K562 (cell line): ENCODE measurements around the gene REC8. TPM values are rescaled to one million over a fixed set of nuclear protein-coding genes. Genes with fewer than 3 reads are reported as not detected.
A peak's percentile ranks its signal among the peaks of the same experiment; 100 is the strongest.

ENCODE experiments used
- ARID2 ChIP-seq: fragments of 450-650 bp; IDR thresholded peaks from 2 replicates; pipeline ENCODE4 v1.6.1; 2017; ENCODE audit warnings: antibody characterized with exemption, mild to moderate bottlenecking
- ATF7 ChIP-seq: fragments of 450-650 bp; IDR thresholded peaks from 2 replicates; pipeline ENCODE4 v1.7.1; 2014; ENCODE audit warnings: mild to moderate bottlenecking, moderate library complexity
- GTF2E2 ChIP-seq: fragments of 200-800 bp; sonication (Bioruptor generic); IDR thresholded peaks from 2 replicates; pipeline ENCODE4 v1.6.1; 2016; ENCODE audit warnings: missing genetic modification characterization, missing compliant biosample characterization
- HDAC6 ChIP-seq: IDR thresholded peaks from 2 replicates; pipeline ENCODE4 v1.6.1; 2012; ENCODE audit warnings: low read depth, mild to moderate bottlenecking, control low read depth, inconsistent platforms, low read length, moderate library complexity
- HDGF ChIP-seq: fragments of 450-650 bp; IDR thresholded peaks from 2 replicates; pipeline ENCODE4 v1.6.1; 2016
- KLF10 ChIP-seq: fragments of 250-450 bp; sonication (Bioruptor Pico); IDR thresholded peaks from 2 replicates; pipeline ENCODE4 v1.6.1; 2021; ENCODE audit warnings: matching md5 sums
- MEF2A ChIP-seq: IDR thresholded peaks from 2 replicates; pipeline ENCODE4 v1.6.1; 2011; ENCODE audit warnings: low read depth, mild to moderate bottlenecking, low read length, moderate library complexity; ENCODE audit not compliant: control insufficient read depth
- MYNN ChIP-seq, 2 experiments: sonication (generic); formaldehyde crosslinking in 1 of 2; IDR thresholded peaks; 2 replicates each; pipeline versions ENCODE4 v1.5.0 to v1.6.1; 2016 to 2020; ENCODE audit warnings: antibody characterized with exemption in 1 of 2, missing genetic modification reagents in 1 of 2
- NR2F6 ChIP-seq: fragments of 450-650 bp; formaldehyde crosslinking; IDR thresholded peaks from 2 replicates; pipeline ENCODE4 v1.4.0; 2020; ENCODE audit warnings: mild to moderate bottlenecking
- PTRF ChIP-seq: fragments of 450-650 bp; IDR thresholded peaks from 2 replicates; pipeline ENCODE4 v1.6.1; 2016; ENCODE audit warnings: mild to moderate bottlenecking, missing genetic modification characterization, missing compliant biosample characterization
- PURB ChIP-seq: sonication (generic); formaldehyde crosslinking; IDR thresholded peaks from 2 replicates; pipeline ENCODE4 v1.9.0; 2021; ENCODE audit warnings: low read depth, mild to moderate bottlenecking, missing genetic modification reagents
- RBM14 ChIP-seq: fragments of 200-400 bp; formaldehyde crosslinking; IDR thresholded peaks from 2 replicates; pipeline ENCODE4 v1.6.1; 2018; ENCODE audit warnings: low read depth, mild to moderate bottlenecking, low read length, moderate library complexity, borderline replicate concordance; ENCODE audit not compliant: insufficient read depth
- SNIP1 ChIP-seq: fragments of 450-650 bp; IDR thresholded peaks from 2 replicates; pipeline ENCODE4 v1.7.1; 2017; ENCODE audit warnings: low read depth, mild to moderate bottlenecking
- SOX6 ChIP-seq: fragments of 450-650 bp; IDR thresholded peaks from 2 replicates; pipeline ENCODE4 v1.6.1; 2014; ENCODE audit warnings: mild to moderate bottlenecking
- ZC3H11A ChIP-seq: IDR thresholded peaks from 2 replicates; pipeline ENCODE4 v1.6.1; 2012; ENCODE audit warnings: low read depth, low read length, improper control_type of control experiment
- ZNF316 ChIP-seq: fragments of 450-650 bp; IDR thresholded peaks from 2 replicates; pipeline ENCODE4 v1.6.1; 2016
- ZNF436 ChIP-seq: fragments of 250-450, 450-650 bp; sonication (Bioruptor Pico); formaldehyde crosslinking; IDR thresholded peaks from 2 replicates; pipeline ENCODE4 v1.7.0; 2020; ENCODE audit warnings: mild to moderate bottlenecking
- ZNF561 ChIP-seq: fragments of 450-650 bp; formaldehyde crosslinking; conservative IDR thresholded peaks from 2 replicates; pipeline ENCODE4 v1.4.0; 2020; ENCODE audit warnings: mild to moderate bottlenecking, moderate library complexity
- polyA plus RNA-seq, 8 experiments: library from polyadenylated mRNA; depleted of rRNA in 4 of 8; stranded (reverse) in 5 of 8; unstranded in 3 of 8; fragments of >200 nt; fragmentation: Nextera tagmentation in 2 of 8; fragmentation: Illumina TruSeq in 1 of 8; extraction: Ambion mirVana in 2 of 8; extraction: Trizol in 1 of 8; gene quantifications; 2 replicates each; pipeline versions ENCODE4 v1.2.1 to v1.2.3, GENCODE V29; 2011 to 2014; ENCODE audit warnings: inconsistent platforms in 1 of 8, missing spikeins in 1 of 8
- total RNA-seq, 7 experiments: library from RNA; depleted of rRNA in 6 of 7; stranded (reverse); fragments of >200 nt in 6 of 7; fragmentation: Illumina TruSeq in 2 of 7; extraction: Trizol in 2 of 7; gene quantifications; 2 replicates each; pipeline versions ENCODE4 v1.2.1 to v1.2.3, GENCODE V29; 2011 to 2021; ENCODE audit warnings: low replicate concordance in 1 of 7
- TF ChIP-seq, protein P1 (sequence below): sonication (generic); IDR thresholded peaks from 2 replicates; pipeline ENCODE4 v1.6.1; 2016
- TF ChIP-seq, protein P2 (sequence below): fragments of 250-450 bp; sonication (Bioruptor Pico); IDR thresholded peaks from 2 replicates; pipeline ENCODE4 v1.8.0; 2021; ENCODE audit warnings: mild to moderate bottlenecking, moderate library complexity
- TF ChIP-seq, protein P3 (sequence below): fragments of 450-650 bp; IDR thresholded peaks from 2 replicates; pipeline ENCODE4 v1.6.1; 2016; ENCODE audit warnings: borderline replicate concordance
- TF ChIP-seq, protein P4 (sequence below): fragments of 250-450 bp; sonication (Bioruptor Pico); IDR thresholded peaks from 2 replicates; pipeline ENCODE4 v1.5.0; 2020; ENCODE audit warnings: mild to moderate bottlenecking
- TF ChIP-seq, protein P5 (sequence below): fragments of 450-650 bp; IDR thresholded peaks from 2 replicates; pipeline ENCODE4 v1.6.1; 2016; ENCODE audit warnings: low read depth, mild to moderate bottlenecking, moderate library complexity

Gene REC8
- total and polyA plus RNA-seq, 9 of the 15 experiments (the other 6 are each of a cell fraction or from before 2014, with no cell fraction given), result 0.11 to 2.5 (median 0.85) TPM

DNA sequence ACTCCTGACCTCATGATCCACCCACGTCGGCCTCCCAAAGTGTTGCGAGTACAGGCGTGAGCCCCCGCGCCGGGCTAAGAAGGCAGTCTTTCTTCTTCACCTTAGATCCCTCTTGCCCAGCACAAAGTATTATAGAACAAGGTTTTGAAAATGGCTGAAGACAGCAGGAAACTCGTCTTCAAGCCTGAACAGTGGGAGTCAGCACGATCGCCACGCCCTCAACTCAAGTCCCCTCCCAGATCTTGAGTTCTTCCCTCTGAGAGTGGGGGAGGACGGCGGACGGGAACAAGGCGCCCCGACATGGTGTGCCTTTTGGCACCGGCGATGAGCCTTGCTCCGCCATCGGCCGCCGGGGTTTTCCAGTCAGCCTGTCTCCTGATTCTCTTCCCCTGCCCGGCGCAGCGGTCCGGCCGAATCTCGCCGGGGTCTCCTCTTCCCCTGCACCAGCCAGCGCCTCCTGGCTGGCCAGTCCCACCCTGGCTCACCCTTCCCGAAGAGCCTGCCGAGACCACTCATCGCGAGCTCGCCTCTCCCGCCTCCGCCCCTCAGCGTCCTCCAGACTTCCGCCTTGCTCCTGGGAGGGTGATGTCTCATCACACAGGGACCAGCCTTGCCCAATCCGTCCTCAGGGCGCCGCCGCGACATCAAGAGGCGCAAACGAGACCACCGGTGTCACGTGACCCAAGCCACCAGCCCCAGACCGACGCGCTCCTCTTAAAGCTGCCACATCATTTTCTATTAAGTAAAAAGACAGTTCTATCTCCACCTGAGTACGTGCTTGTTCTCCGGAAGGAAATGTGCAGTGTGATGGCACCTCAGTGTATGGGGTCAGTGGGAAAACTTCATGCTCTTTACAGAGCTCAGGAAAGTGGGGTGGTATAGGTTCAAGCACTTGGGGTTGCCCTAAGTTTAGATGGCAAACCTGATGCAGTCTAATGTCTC, 41.3 kb downstream of the REC8 start, which contains the start of gene CHMP4A (continued):
- TF ChIP-seq ZC3H11A (no peak), ATF7 (peak; percentile 59; the same call in 1 of the 2 replicates), KLF10 (CRISPR knock-in tag) (no peak), SOX6 (no peak), ZNF316 (peak; percentile 10; the same call in 1 of the 2 replicates), PURB (CRISPR knock-in tag) (no peak), ZNF561 (no peak), MEF2A (no peak), GTF2E2 (peak; percentile 49; the same call in 1 of the 2 replicates), ZNF436 (no peak), HDGF (no peak), ARID2 (no peak), PTRF (tag) (no peak), MYNN (IDR thresholded peaks at IDR 0.05) (no peak), MYNN (CRISPR knock-in tag; IDR thresholded peaks at IDR 0.05) (no peak), SNIP1 (no peak), HDAC6 (no peak), RBM14 (no peak), NR2F6 (CRISPR knock-in tag) (peak; percentile 52; the same call in 1 of the 2 replicates)
- TF ChIP-seq, protein P1, sequence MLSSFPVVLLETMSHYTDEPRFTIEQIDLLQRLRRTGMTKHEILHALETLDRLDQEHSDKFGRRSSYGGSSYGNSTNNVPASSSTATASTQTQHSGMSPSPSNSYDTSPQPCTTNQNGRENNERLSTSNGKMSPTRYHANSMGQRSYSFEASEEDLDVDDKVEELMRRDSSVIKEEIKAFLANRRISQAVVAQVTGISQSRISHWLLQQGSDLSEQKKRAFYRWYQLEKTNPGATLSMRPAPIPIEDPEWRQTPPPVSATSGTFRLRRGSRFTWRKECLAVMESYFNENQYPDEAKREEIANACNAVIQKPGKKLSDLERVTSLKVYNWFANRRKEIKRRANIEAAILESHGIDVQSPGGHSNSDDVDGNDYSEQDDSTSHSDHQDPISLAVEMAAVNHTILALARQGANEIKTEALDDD, result no peak
- TF ChIP-seq, protein P2, sequence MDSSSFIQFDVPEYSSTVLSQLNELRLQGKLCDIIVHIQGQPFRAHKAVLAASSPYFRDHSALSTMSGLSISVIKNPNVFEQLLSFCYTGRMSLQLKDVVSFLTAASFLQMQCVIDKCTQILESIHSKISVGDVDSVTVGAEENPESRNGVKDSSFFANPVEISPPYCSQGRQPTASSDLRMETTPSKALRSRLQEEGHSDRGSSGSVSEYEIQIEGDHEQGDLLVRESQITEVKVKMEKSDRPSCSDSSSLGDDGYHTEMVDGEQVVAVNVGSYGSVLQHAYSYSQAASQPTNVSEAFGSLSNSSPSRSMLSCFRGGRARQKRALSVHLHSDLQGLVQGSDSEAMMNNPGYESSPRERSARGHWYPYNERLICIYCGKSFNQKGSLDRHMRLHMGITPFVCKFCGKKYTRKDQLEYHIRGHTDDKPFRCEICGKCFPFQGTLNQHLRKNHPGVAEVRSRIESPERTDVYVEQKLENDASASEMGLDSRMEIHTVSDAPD (CRISPR knock-in tag), result no peak
- TF ChIP-seq, protein P3, sequence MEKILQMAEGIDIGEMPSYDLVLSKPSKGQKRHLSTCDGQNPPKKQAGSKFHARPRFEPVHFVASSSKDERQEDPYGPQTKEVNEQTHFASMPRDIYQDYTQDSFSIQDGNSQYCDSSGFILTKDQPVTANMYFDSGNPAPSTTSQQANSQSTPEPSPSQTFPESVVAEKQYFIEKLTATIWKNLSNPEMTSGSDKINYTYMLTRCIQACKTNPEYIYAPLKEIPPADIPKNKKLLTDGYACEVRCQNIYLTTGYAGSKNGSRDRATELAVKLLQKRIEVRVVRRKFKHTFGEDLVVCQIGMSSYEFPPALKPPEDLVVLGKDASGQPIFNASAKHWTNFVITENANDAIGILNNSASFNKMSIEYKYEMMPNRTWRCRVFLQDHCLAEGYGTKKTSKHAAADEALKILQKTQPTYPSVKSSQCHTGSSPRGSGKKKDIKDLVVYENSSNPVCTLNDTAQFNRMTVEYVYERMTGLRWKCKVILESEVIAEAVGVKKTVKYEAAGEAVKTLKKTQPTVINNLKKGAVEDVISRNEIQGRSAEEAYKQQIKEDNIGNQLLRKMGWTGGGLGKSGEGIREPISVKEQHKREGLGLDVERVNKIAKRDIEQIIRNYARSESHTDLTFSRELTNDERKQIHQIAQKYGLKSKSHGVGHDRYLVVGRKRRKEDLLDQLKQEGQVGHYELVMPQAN, result peak; percentile 90
- TF ChIP-seq, protein P4, sequence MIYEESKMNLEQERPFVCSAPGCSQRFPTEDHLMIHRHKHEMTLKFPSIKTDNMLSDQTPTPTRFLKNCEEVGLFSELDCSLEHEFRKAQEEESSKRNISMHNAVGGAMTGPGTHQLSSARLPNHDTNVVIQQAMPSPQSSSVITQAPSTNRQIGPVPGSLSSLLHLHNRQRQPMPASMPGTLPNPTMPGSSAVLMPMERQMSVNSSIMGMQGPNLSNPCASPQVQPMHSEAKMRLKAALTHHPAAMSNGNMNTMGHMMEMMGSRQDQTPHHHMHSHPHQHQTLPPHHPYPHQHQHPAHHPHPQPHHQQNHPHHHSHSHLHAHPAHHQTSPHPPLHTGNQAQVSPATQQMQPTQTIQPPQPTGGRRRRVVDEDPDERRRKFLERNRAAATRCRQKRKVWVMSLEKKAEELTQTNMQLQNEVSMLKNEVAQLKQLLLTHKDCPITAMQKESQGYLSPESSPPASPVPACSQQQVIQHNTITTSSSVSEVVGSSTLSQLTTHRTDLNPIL (CRISPR knock-in tag), result no peak
- TF ChIP-seq, protein P5, sequence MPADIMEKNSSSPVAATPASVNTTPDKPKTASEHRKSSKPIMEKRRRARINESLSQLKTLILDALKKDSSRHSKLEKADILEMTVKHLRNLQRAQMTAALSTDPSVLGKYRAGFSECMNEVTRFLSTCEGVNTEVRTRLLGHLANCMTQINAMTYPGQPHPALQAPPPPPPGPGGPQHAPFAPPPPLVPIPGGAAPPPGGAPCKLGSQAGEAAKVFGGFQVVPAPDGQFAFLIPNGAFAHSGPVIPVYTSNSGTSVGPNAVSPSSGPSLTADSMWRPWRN, result no peak
